Myocyte (in vitro differentiated cells): ENCODE results near the gene MAMDC2. TPM values are rescaled to one million over a fixed set of nuclear protein-coding genes. Genes with fewer than 3 reads are reported as not detected.

Experiments used
- DNase-seq: peaks from one replicate; pipeline ENCODE4 v3.0.0-alpha.2; 2012; ENCODE audit warnings: low read depth
- polyA plus RNA-seq: library from polyadenylated mRNA; unstranded; fragments of >200 nt; gene quantifications from one replicate; pipeline ENCODE4 v1.2.1, GENCODE V29; 2012; ENCODE audit warnings: missing spikeins
- total RNA-seq: library from RNA; depleted of rRNA; stranded (reverse); fragments of >200 nt; gene quantifications from 2 replicates; pipeline ENCODE4 v1.2.3, GENCODE V29; 2014

Gene MAMDC2, protein sequence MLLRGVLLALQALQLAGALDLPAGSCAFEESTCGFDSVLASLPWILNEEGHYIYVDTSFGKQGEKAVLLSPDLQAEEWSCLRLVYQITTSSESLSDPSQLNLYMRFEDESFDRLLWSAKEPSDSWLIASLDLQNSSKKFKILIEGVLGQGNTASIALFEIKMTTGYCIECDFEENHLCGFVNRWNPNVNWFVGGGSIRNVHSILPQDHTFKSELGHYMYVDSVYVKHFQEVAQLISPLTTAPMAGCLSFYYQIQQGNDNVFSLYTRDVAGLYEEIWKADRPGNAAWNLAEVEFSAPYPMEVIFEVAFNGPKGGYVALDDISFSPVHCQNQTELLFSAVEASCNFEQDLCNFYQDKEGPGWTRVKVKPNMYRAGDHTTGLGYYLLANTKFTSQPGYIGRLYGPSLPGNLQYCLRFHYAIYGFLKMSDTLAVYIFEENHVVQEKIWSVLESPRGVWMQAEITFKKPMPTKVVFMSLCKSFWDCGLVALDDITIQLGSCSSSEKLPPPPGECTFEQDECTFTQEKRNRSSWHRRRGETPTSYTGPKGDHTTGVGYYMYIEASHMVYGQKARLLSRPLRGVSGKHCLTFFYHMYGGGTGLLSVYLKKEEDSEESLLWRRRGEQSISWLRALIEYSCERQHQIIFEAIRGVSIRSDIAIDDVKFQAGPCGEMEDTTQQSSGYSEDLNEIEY
- total RNA-seq = 93.5 and 163 TPM in 2 replicates
- 41.9 TPM for polyA plus RNA-seq

DNA sequence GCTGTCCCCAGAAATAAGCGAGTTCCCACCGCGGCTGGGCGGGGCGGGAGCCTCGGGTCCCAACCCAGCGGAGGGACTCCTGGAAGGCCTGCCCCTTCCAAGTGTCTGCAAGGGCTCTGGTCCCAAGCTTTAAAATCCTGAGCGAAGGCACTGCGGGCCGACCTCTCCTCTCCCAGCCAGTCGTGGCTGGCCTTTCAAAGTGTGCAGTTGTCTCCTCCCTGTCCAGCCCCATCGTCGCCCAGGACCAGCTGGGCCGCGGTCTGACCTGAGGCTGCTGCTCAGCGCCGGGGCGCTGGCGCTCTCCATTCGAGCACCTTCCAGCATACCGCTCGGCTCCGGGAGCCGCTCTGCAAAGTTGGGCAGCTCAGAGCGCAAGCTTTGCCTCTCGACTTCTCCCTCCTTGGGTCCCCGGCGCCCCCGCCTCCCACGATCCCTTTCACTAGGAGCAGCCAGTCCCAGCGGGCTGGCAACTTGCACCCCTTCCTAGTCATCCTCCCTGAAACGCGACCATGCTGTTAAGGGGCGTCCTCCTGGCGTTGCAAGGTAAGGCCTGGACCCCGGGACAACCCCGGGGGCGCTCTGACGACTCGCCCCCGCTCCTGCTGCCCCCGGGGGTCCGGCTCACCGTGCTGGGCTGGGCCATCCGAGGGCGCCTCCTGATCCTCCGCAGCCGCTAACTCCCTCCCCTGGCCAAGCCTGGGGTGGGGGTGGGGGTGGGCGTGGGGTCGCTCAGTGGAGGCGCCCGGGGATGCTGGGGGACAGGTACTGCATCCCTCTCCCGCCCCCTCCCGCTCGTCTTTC is at the start of gene MAMDC2:
Gene MAMDC2 (plus strand): TSS at position 160 of the 801 bp plus-strand sequence. CDS start 350 bp downstream, at position 510.
- DNase-seq = peak; percentile 91

GRCh38 chr9:69995846-69996245 is 47.8 kb upstream of the MAMDC2 start:
- peak; percentile 36 for DNase-seq

DNA sequence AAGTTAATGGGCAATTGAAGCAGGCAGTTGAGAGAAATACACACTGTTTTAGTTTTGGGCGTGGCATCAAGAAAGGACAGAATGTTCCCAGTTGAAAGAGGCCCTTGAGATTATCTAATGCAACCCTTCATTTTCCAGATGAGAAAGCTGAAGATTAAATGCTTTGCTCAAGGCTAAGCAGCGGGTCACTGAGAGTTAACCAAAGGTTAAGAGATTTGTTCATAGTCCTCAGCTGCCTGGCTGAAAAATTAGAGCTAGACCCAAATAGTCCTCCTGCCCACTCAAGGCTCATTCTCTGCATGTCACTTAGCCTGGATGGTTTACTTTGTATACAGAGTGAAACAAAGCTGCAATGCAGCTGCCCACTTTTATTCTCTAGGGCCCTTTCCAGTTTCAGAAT is 46.7 kb upstream of the MAMDC2 start:
- peak; percentile 67 for DNase-seq

DNA sequence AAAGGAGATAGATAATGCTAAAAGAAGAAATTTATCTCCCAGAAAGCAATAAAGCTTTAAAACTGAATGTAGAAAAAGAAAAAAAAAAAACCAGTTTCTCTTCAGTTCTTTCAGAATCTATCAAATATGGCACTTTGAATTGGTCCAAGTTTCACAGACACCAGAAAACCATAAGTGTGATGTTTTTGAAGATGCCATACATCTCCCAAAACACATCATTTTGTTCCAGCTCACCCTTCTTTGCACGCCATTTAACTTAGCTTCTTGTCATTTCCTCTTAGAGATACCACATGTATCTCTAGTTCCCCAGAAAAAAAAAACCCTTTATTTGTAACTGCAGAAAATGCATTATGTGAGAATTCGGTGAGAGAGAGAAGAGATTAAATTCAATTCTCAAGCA is 46.1 kb upstream of the MAMDC2 start:
- DNase-seq = no peak

GRCh38 chr9:69999315-69999714 is 44.3 kb upstream of the MAMDC2 start:
- no peak for DNase-seq

GRCh38 chr9:70000469-70000868 is 43.2 kb upstream of the MAMDC2 start:
- no peak for DNase-seq

DNA sequence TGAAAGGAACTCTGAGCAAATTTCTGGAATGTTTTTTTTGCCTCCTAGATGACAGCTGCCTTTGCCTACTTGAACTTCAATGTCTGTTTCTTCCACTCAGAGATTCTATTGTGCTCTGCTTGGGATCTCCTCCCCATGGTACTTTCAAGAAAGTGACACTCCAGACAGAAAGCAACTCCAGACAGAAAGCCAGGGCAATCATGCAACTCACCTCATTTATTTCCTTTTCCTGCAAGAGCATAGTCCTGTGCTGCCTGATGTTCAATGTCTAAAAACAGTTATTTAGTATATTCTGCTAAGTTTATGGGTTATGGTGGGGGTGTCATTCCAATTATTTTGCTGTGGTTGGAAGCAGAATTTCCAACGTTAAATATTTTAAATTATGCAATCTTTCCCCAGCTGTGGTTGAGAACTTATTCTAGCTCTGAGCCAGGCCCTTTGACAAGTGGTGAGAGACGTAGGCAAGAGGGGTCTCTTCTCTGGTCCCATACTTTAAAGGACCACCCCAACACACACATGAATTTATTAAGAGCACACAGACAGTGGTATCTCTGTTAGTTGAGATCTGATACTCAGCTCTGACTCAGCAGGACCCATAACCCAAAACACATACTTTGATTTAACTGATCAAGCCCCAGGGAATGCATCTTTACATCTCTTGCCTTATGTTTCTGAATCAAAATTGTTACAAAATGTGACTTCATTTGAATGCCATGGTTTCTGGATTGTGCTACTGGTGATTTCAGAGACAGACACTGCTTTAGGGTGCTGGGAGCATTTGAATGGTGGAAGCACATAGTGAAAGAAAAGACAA is 39.5 kb upstream of the MAMDC2 start:
- DNase-seq = peak; percentile 32

DNA sequence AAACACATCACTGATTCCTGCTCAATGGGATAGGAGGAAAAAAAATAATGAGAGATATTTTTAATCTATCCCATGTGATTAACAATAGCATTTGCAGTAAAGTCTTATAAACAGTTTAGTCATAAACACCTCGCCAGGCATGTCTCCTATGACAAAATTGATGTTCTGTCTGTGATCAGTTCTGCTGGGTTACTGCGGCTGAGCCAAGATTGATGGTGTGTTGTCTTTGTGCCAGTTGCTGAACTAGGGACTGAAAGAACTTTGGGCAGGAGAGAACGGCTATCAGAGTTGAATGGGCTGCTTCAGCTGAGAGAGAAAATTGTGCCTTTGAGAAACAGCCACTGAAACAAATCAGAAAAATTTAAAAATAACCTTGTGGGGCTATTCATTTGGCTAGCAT is 37.3 kb upstream of the MAMDC2 start:
- DNase-seq = no peak

- DNase-seq = no peak
These were observed 35.8 kb upstream of the MAMDC2 start for GRCh38 chr9:70007831-70008230.

DNA sequence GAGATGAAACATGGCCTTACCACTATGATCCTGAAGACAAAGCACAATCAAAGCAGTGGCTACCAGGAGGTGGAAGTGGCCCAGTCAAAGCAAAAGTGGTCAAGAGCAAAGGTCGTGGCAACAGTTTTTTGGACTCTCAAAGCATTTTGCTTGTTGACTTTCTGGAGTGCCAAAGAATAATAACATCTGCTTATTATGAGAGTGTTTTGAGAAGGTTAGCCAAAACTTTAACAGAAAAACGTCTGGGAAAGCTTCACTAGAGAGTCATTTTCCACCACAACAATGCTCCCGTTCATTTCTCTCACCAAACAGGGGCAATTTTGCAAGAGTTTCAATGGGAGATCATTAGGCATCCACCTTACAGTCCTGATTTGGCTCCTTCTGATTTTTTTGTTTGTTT is 33.6 kb upstream of the MAMDC2 start:
- no peak for DNase-seq

GRCh38 chr9:70011366-70011765 is 32.3 kb upstream of the MAMDC2 start:
- peak; percentile 62 for DNase-seq

DNA sequence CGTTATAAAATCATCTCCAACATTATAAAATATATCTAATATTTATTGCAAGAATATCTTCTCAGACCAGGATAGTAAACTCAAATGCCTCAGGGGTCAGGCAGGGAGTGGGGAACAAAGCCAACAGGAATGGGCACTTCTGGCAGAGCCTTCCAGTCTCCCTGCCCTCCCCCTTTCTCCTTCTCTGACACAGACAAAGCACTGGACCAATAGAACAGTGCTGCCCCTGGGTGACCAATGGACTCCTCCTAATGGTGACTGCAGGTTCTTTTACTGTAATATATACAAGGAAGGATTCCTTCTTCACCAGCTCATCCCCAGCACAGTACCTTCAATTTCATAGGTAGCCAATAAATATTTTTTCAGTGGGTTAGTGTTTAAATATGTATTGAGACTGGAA is 31.1 kb upstream of the MAMDC2 start:
- DNase-seq = no peak

GRCh38 chr9:70013598-70014196 is 30.0 kb upstream of the MAMDC2 start:
- peak; percentile 44 for DNase-seq

GRCh38 chr9:70015099-70015498 is 28.5 kb upstream of the MAMDC2 start:
- no peak for DNase-seq

DNA sequence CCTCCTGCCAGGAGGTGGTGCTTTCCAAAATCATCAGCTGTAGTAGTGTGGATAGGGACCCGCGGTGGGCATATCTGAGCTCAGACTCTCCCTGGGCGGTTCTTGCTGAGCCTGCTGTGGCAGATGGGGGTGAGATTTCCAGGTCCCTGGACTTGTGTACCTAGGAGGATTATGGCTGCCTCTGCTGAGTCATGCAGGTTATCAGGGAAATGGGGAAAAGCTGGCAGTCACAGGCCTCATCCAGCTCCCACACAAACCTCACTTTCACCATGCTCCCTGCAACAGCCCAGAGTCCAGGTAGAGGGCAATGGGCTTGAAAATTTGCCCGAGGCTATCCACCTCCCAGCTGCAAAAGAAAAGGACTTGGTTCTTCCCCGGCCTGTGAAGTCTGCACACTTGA is 23.4 kb upstream of the MAMDC2 start:
- no peak for DNase-seq

DNA sequence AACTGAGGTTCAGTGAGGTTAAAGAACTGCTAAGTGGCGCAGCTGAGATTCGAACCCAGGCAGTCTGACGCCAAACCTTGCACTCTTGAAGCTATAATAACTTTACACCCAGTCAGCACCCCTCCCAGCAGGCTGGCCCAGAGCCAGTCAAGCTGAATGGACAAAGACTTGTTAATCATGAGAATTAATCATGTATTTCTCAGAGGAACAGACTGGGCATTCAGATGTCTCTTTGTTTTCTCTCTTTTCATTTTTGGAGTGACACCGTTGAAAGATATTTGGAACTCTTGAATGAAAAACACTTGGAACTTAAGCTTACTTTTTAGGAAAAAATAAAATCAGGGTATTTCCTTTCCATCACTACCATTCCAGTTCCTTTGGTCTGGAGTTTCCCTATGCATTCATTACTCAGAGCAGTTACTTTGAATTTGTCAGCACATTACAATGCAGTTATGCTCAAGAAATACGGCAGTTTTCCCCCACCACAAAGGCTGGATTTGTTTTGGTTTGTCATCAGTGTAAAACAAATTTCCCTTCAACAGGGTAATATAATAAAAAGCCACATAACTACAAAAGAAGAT is 22.6 kb upstream of the MAMDC2 start:
- peak; percentile 56 for DNase-seq

DNA sequence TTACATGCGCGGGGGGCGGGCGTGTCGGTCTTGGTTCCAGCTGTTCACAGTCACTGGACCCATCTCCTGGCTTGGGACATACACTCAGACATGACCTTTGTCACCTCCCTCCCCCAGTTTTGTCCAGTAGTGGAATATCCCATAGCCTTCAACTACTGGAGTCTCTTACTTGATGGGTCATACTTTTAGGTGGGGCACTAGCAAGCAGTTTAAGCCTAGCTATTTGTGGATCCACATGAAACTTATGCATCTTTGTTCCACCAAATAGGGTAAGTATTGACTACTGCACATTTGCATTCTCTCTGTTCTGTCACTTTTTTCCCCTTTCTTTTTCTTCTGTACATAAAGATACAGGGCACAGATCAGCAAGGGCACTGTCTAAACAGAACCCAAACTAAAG is 15.4 kb upstream of the MAMDC2 start:
- DNase-seq = no peak

DNA sequence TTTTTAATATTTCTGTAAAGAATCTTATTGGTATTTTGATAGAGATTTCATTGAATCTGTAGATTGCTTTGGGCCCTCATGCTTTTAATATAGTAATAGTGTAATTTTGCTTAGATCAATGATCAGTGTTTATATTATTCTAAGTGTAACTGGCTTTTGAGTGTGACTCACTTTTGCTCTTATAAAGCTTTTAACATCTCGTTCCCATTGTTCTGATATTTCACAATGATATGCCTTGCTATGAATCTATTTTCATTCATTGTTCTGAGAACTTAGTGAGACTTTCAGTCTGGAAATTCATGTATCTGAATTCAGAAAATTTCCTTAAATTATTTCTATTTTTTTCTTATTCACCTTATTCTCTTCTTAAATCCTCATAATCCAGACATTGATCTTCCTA is 13.5 kb upstream of the MAMDC2 start:
- DNase-seq = no peak

DNA sequence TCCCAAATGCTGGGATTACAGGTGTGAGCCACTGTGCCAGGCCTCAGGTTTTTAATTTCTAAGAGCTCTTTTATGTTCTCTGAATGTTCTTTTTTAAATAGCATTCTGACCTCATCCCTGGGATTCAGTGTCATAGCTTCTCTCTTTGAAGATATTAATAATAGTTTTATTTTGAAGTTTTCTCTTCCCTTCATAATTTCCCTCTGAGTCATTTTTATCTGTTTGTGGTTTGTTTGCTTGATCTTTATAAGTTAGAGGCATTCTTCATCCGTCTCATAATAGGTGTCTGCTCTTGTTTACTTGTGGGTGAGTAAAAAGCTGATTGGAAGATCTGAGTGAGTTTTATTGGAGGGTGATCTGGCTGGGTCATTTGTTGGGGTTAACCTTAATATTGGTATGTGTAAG is 12.5 kb upstream of the MAMDC2 start:
- no peak for DNase-seq

DNA sequence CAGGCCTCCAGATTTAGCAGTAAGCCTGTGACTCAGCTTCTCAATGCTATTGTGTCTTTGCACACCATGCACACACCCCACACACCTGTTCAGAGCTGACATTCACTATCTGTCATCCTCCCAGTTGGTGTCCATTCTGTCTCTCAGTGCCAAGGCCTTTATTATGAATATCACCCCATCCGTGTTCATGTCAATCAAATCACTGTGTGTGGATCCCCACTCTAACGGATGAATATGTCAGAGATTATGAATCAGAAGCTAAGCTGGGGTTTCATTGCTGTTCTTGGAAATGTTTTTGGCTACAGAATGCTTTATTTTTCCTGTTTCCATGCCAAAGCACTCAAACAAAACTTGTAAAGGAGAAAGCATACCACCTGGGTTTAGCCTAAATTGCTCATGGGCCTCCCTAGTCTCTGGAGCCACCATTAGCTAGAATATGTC is 9.4 kb upstream of the MAMDC2 start:
- peak; percentile 94 for DNase-seq
